ENCODE data around the gene ISY1.

DNA sequence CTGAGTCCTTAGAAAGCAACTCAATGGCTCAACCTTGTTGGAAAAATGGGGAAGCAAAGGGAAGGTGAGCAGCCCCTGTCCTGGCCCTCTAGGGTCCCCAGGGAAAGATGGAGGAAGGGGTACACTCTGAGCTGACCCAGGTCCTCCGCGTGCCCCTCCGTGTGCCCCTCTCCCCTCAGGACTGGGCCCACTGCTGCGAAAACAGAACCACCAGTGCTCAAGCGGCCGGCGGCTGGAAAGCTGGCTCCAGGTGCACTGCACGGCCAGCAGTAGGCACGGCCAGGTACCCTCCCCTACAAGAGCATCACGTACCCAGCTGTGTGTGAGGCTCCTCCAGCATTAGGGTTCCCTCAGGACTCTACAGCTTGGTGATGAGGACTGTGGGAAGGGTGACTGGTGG, 65.6 kb downstream of the ISY1 start:
- TF ChIP-seq, protein P1, sequence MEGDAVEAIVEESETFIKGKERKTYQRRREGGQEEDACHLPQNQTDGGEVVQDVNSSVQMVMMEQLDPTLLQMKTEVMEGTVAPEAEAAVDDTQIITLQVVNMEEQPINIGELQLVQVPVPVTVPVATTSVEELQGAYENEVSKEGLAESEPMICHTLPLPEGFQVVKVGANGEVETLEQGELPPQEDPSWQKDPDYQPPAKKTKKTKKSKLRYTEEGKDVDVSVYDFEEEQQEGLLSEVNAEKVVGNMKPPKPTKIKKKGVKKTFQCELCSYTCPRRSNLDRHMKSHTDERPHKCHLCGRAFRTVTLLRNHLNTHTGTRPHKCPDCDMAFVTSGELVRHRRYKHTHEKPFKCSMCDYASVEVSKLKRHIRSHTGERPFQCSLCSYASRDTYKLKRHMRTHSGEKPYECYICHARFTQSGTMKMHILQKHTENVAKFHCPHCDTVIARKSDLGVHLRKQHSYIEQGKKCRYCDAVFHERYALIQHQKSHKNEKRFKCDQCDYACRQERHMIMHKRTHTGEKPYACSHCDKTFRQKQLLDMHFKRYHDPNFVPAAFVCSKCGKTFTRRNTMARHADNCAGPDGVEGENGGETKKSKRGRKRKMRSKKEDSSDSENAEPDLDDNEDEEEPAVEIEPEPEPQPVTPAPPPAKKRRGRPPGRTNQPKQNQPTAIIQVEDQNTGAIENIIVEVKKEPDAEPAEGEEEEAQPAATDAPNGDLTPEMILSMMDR (IDR thresholded peaks at IDR 0.05): no peak
- TF ChIP-seq POLR2A (IDR thresholded peaks at IDR 0.05) (no peak), POLR2AphosphoS5 (IDR thresholded peaks at IDR 0.05; ENCODE audit: insufficient read depth in 1 of 2, low read depth in 1 of 2) (no peak)
